ENCODE results near the gene CHAC1.

The CHAC1 gene, protein sequence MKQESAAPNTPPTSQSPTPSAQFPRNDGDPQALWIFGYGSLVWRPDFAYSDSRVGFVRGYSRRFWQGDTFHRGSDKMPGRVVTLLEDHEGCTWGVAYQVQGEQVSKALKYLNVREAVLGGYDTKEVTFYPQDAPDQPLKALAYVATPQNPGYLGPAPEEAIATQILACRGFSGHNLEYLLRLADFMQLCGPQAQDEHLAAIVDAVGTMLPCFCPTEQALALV

DNA sequence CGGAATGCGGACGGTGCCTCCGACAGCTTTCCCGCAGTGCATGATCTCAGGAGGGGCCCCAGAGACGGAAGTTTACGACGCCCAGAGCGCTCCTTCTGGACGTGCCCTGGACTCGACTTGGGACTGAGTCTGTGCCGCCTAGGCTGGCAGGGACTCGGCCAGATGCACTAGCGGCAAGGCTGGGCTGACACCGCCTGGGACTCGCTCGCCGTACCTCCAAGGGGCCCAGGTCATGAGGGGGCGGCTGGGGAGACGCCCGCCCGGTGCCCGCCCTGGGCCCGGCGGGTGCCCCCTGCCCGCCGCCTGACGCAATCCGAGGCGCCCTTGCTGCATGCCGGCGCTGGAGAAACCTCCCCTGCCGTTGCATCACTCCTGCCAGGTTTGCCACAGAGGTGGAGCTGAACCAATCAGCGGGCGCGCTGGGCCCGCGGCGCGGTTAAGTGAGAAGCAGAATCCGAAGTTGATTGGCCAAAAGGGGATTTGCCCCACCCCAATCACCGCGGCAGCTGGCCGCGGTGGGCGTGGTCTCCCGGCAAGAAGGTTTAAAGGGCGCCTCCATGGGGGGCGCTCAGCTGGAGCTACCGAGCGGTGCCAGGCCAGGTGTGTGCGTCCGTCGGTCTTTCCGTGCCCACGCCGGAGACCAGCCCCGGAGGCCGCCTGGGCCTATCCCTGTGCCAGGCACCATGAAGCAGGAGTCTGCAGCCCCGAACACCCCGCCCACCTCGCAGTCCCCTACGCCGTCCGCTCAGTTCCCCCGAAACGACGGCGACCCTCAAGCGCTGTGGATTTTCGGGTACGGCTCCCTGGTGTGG lies at the start of gene CHAC1:
TSS of gene CHAC1 (plus strand) at position 571 of the 812 bp plus-strand sequence. CDS start at position 684, 113 bp downstream.
- DNase-seq, result peak; percentile 93 to 98

DNA sequence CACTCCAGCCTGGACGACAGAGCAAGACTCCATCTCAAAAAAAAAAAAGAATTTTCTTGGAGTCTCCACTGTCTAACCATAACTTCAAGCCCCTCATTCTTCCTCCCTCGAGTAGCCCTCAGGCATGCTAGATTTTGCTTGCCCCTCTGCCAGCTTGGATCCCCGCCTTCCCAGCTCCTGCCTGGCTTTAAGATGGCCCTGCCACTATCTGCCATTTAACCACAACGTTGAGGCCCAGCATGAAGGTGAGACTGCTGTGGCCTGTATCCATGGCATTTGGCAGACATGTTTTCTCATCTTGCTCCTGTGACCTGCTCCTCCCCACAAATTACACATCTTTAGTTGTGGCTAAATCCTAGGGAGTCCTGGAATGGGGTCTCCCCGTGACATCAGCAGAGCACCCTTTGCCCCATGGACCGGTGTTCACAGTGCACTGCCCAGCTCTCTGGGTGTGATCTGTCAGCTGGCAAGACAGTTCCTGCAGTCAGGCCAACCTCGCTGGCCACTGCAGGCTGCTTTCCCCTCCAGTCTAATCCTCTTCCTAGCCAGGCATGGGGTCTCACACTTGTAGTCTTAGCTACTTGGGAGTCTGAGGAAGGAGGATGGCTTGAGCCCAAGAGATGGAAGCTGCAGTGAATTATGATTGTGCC lies 48.6 kb upstream of the CHAC1 start:
- DNase-seq, result no peak

DNA sequence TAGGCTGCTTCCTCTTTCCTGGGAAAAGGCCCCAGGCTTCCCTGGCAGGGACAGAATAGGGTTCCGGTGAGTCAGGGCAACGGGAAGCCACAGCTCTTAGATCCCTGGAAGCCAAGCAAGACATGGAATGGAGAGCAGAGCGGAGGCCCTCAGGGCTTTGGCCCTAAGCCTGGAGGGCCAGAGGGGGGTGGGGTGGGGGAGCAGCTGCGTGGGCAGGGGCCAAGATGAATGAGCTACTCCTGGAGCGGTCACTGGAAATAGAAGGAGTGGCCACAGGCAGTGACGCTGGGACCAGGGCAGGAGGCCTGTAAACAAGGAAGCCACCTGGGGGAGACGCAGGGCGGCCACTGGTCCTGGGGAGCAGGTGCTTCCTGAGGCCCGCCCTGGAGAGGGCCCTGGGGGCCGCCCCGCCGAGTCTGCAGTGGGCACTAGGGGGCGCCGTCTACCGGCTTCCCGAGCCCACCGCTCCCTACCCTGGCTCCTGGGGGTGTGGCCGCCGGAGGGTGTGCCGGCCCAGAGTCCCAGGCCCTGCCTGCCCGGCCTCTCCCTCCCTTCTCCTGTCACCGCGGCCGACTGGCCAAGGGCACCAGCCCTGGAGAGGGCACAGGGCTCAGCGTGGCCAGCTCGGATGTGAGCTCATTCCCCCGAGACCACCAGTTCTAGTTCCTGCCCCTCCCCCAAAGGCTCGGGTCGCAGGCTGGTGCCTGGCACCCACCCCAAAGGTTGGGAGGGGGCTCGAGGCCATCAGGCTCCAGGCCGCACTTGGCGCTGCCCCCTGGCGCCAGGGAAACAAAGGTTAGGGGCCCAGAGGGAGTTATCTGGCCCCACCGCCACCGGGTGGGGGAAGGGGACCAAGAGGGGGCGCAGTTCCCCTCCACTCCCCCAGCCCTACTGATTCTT lies 46.9 kb upstream of the CHAC1 start:
- DNase-seq, result peak; percentile 66 to 76

DNA sequence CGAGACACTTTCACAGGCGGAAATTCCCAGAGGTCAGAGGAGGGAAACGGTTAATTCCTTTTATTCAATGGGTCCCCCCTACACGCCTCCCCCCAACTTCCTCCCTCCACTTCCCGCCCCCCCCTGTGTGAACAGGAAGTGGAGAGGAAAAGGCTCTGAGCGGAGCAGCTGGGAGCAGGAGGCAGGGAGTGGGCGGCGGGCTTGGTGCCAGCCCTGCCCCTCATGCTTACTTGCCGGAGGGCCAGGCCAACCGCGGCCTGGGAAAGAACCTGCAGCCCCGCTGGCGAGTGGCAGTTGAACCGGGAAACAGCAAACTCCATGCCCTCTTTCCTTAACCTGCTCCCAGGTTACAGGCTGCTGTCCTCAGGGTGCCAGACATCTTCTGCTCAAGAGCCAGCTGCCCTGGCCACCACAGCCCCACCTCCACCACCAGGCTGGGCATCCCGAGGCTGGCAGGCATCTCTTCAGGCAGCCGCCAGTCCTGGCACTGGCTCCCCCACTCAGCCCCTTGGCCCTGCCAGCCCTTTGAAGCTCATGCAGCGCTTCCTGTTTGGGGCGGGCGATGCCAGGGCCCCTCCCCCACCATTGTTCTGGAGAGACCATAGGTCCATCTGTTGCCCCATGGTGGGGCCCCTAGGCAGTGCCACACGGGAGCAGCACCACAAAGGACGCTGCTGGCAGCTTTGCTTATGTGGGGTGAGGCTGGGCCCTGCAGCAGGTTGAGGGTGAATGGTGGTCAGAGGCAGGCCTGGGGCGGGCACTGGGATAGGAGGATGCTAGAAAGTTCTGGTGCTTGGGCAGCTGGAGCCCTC lies 46.1 kb upstream of the CHAC1 start:
- peak; percentile 38 to 42 for DNase-seq

DNA sequence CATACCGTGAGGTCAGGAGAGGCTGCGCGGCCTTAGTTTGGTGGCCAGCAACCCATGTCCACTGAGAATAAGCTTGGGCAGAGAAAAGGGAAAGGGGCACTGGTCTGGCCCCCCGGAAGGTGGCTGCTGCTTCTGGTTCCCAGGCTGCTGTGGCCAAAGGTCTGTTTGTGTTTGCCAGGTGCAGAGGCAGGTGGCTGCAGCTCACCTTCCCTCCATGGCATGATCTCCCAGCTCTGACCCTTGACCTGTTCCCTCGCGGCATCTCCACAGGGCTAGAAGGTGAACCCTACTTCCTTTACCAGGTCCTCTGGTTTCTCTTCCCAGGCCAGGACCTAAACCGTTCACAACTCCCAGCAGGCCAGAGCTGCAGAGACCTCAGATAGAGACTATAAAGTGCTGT lies 45.2 kb upstream of the CHAC1 start:
- DNase-seq, result no peak

DNA sequence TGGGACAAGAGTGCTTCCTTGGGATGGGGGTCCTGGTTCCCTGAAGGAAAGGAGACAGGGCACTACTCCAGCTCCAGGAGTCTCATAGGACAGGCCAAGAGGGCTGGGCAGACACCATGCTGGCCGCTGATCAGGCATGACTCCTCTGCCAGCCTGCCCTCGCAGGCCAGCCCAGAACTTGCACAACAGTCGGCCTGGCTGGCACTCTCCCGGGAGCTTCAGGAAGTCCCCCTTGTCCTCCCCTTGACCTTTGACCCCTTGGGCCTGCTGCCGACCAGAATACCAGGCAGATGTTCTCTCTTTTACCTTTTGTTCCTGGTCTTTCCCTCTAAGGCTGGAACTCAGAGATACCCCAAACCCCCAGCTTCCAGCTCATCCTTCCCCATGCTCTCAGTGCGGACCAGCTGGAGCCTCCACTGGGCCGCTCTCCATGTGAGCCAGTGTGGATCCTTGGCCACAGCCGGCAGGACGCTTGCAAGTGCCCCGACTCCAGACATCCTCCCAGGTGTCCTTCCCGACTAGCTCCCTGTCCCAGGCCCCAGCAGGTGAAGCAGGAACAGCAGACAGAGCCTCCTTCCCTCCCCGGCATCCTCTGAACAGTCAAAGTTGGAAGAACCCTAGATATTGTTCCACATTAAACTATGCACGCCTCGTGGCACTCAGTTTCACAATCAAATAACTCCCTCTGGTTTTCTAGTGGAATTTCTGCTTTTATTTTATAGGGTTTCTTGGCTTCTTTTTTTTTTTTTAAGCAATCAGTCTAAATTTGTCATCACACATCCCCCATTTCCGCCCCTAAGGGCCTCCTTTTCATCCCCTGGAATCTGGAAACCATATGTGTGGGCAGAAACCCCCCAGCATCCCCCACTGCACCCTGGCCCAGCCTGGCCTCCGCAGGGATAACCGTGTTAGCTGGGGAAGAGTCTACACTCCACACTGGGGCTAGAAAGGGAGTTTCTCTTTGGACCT lies 43.3 kb upstream of the CHAC1 start:
- DNase-seq, result no peak

DNA sequence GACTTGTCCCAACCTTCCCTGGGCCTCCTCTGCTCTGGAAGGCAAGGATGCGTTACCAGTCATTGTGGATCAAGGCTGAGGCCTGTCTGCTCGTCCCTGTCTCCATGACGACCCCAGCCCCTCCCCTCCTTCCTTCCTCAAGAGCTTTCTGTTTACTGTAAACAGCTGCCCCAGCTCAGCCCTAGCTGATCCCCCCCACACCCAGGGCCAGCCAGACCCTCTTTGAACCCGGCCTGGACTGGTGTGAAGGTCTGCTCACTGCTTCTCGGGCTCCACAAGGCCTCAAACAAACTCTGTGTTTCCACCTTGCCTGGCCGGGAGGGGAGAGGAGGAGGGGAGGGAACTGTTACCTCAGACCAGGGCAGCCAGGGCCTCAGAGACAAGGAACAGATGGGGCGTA lies 42.1 kb upstream of the CHAC1 start:
- no peak for DNase-seq

DNA sequence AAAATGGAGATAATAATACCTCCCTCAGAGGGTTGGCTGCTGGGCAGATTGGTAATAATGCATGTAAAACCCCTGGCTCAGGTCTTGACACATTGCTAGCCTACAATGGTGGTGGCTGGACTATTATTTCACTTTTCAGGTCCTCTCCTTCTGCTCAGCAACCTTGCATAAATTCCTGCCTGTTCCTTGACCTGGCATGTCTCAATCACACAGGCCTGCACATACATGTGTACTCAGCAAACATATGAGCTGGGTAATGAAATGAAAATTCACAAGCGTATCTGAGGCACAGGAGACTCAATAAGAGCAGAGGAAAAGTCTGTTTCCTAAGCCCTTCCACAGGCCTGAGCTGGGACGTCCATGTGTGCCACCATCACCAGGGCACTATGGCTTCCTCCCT lies 41.6 kb upstream of the CHAC1 start:
- no peak for DNase-seq

DNA sequence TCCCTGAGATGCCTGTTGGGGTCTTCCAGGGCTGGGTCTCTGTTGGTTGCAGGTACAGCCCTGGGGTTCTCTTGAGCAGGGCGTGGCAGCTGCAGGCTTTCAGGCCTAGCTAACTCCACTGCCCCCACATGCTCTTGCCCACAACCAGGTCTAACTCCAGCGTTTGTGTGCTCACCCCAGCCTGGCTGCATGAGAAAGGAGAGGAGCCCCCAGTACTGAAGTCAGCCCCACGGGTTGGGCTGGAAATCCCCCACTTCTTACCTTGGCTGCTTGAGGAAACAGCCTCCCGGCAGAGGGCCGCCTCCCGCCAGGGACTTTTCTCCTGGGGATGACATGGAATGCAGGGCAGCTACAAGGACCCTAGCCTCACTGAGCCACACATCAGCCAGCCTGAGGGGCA lies 40.8 kb upstream of the CHAC1 start:
- DNase-seq, result no peak

DNA sequence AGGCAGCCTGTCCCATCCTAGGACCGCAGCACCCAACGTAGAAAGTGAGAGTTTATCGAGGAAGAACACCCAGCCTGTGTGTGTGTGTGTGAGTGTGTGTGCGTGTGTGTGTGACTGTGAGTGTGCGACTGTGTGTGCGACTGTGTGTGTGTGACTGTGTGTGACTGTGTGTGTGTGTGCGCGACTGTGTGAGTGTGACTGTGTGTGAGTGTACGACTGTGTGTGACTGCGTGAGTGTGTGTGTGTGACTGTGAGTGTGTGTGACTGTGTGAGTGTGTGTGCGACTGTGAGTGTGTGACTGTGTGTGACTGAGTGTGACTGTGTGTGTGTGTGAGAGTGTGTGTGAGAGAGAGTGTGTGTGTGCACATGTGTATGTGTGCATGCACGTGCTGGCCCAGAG lies 39.3 kb upstream of the CHAC1 start:
- DNase-seq, result no peak

DNA sequence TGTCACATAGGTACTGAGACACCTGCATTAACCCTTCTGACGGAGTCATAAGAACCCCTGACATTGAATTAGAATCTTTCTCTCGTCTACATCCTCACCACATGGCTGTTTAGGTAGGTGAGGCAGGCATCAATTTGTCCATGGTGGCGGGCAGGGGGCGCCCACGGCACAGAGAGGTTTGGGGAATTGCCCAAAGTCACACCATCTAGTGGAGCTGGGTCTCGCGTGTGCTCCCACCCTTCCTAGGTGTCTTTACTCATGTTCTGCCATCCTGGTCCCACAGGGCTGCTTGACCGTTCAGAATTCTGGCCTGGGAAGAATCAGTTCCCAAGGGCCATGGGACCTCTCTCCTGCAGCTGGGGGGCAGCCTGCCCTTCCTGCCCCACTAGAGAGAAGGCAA lies 38.8 kb upstream of the CHAC1 start:
- DNase-seq, result no peak

DNA sequence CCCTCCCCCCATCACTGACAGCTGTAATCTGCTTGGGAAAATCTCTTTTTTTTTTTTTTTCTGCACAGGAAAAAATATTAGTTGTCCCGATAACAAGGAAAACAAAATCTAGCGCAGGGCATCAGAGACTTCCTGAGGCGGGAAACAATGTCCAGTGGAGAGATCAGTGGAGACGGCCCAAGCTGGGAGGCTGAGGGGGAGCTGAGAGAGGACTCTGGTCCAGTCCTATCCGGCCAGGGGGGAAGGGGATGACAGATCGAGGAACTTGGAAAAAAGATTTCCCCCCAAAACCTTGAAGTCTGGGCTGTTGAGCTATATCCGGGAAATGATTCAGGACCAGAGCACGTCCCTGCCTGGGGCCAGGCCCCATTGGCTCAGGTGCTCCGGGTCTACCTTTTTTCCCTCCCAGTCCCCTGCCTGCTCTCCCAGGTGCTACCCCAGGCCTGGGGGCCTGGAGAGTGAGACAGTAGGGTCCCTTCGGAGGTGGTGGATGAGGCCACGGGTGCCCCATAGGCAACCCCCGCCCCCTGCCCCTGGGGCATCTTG lies 38.1 kb upstream of the CHAC1 start:
- no peak for DNase-seq

DNA sequence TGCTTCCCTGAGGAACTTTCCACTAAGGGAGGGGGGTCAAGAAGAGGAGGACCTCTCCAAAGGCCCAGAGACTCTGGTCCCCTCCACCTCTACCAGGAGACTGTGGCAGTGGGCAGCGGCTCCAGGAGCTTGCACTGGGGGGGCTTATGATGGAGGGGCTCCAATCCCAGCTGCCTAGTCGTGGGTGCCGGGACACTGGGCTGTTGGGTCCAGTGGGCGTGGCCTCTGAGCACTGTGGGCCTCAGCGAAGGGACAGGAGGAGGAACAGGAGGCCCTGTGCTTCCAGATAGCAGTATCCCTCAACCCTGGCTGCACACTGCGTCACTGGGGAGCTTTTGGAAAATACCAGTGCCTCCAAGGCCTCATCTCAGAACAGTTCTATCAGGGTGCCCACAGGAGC lies 37.6 kb upstream of the CHAC1 start:
- no peak for DNase-seq

DNA sequence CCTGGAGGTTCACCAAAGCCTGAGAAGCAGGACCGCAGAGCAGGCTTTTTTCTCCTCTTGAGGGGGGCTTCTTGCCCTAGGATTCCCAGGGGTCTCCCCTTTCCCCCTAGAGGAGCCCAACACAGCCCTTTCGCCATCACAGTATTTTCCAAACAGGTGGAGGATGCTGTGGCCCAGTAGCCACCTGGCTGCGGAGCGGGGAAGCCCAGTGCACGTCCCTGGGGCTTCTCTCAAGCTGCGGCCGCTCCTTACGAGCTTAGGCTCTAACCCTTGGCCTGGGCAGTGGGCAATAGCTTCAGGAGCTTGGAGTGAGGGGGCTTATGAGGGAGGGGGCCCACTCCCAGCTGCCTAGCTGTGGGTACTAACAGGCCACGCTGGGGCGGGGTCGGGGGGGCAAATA lies 35.7 kb upstream of the CHAC1 start:
- no peak for DNase-seq

DNA sequence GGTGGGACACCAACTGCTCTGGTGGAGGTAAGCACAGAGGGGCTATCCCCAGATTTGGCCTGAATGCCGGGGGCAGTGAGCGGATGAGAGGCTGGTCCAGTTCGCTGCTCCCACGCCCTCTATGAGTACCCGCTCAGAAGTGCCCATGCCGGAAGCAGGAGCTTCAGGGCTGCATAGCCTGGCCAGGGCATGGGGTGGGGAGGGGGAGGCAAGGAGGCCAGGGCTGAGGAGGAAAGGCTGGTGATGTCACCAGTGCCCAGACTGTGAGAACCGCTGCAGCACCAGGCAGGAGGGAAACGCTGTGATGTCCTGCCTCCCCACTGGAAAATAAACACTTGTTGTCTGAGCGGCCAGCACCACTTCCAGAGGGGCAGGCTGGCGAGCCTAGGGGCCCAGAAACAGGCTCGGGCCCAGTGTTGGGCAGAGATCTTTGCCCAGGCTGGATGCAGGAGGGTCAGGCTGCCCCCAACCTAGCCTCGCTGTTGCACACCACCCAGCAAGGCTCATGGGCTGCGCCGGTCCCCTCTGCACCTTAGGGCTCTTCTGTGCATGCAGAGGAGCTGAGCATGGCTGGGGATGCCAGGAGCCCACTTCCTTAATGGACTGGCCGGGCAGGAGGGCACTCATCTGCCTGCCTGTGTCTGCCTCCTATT lies 35.0 kb upstream of the CHAC1 start:
- DNase-seq, result no peak

DNA sequence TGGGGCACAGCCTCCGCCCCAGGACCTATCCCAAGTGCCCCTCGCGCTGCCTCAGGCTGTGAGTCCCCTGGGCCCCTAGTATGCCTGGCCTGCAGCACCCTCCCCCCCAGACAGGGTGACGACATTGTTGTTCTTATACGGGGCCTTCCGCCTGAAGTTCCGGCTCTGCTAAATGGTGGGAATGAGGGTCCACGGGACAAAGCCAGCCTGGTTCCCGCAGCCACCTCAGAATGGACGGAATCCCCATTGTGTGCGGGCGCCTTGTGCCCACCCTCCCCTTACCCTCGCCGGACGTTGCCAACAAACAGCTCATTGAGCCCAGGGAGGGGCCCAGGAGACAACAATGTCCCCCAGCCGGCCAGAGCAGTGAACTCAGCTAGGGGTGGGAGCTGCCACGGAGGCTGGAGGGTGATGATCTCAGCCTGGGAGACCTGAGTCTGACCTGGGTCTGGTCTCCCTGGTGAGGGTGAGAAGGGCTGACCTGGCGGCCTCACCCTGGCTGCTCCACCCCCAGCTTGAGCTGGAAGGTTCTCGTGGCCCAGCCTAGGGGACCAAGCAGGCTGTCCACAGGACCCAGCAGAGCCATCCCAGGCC lies 34.4 kb upstream of the CHAC1 start:
- DNase-seq, result no peak

DNA sequence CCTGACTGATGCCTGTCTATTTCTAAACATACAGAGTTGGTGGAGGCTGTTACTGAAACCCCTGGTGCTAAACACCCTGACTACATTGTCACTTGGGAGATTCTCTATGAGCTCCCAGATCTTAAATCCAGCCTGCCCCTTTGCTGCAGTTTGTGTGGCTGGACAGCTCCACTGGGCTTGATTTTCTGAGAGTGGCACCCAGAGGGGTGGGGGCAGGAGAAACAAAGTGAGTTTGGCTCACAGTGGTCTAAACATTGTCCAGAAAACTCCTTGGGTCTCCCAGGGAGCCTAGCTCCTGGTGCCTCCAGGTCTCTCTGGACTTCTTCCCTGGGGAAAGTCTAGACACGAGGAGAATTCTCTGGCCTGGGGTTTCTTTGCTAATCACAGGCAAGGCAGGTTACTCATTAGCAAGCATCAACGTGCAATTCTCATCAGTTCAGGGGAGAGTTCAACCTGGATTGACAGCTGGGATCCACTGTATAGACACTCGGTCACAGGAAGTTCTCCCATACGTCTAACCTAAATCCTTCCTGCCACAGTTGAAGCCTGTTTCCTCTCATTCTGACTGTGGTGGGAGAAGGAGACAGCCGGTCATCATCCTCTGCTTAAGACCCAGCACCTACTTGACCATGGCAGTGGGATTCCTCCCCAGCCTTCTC lies 31.2 kb upstream of the CHAC1 start:
- no peak for DNase-seq

DNA sequence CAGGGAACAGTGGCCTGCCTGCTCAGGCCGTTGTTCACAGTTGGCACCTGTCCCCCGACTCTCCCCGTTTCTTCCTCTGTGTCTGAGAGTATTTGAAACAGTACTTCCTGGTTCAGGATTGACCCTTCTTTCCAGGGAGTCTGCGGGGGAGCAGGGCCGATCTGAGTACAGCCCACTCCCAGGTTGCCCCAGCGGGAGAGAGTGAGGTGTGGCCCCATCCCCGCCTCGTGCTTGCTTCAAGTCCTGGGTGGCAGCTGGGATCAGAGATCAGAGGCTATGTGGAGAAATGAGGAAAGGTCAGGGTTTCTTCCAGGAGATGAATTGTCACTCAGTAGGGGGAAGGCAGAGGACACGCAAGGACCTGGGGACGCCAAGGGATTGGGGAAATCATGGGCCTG lies 30.7 kb upstream of the CHAC1 start:
- no peak for DNase-seq

DNA sequence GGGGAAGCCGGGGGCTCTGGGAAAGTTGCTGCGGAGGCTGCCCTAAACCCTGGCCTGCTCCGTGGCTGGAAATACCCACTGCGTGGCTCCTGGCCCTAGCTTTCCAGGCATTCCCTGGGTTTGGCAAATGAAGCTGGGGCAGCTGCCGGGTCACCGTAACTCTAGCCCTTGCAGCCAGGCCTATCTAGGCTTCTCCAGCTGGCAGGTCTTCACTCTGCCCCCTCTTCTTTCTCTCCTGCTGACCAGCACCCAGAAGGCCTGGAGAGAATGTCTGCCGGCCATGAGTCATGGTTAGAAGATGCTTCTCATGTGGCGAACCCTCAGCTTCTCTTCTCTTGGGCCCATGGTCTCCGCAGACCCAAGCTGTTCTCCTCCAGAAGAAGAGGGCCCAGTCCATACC lies 29.7 kb upstream of the CHAC1 start:
- DNase-seq, result no peak
